CD4-positive, alpha-beta T cell treated with Interleukin-6 at 100 ng/mL for 8 hours (primary cell): ENCODE results near the gene HFE.
A peak's percentile ranks its signal among the peaks of the same experiment; 100 is the strongest.
"Not testable (repeated sequence)": the region's sequence is repeated elsewhere in the genome, so short reads cannot be mapped to it uniquely, and the experiment has no call there.

Source experiments
- DNase-seq: peaks from one replicate; pipeline ENCODE4 v3.0.0-alpha.2; 2020; ENCODE audit warnings: mixed read lengths, low spot score

The HFE gene

GRCh38 chr6:26107935-26108334 is 20.7 kb downstream of the HFE start:
- no peak for DNase-seq

- no peak for DNase-seq
Measured at GRCh38 chr6:26109772-26110171, 22.5 kb downstream of the HFE start.

DNA sequence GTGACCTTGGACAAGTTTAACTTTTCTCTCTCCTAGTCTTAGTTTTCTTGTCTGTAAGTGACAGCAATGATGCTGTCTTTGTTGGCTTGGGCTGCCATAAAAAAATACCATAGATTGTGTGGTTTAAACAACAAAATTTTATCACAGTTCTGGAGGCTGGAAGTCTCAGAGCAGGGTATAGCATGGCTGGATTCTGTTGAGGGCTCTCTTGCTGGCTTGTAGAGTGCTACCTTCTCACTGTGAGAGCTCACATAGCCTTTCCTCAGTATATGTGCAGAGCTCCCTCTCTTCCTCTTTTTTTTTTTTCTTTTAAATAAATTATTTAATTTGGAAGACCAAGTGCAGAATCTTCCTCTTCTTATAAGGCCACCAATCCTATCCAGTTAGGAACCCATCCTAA is 26.3 kb downstream of the HFE start:
- no peak for DNase-seq

DNA sequence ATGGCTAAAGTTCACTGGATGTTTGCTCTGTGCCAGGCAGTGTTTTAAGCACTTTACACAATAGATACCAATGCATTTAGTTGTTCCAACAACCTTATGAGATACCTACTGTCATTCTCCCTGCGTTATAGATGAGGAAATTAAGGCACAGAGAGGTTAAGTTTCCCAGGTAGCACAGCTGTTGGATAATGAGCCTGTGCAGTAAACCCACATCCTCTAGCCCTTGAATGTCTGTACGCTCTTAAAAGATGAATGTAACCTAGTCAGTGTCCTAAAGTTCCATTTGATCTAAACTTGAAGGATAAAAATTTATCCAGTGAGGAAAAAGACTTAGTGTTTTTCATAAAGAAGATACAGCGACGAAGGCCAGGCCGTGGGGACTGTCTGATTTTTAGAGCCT is 28.0 kb downstream of the HFE start:
- no peak for DNase-seq

DNA sequence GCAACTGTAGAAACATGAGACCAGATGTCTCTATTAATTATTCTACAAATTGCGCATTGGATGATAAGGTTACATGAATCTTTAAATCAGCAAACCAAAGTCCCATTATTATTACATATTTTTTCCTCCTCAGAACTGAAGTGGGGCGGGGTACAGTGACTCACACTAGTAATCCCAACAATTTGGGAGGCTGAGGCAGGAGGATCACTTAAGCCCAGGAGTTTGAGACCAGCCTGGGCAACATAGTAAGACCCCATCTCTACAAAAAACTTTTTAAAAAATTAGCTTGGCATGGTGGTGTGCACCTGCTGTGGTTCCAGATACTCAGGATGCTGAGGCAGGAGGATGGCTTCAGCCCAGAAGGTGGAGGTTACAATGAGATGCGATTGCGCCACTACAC is 29.0 kb downstream of the HFE start:
- DNase-seq: no peak

DNA sequence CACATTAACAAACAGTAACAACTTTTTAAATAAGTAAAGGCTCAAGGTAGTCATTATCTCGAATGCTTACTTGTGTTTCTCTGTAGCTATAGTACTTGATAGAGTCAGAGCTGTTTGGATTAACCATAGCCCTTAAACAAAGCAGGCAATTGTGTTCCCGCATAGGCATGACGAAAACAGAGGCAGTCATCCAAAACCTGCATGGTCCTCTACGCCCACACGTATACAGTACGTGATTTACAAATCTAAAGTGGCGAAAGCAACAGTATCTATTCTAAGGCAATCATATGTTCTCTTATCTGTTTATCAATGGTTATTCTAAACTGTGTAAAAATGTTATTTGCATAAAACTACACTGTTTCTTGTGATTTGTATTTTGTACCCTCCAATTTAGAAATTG is 31.8 kb downstream of the HFE start:
- no peak for DNase-seq

GRCh38 chr6:26120115-26120514 is 32.9 kb downstream of the HFE start:
- not testable (repeated sequence) for DNase-seq

DNA sequence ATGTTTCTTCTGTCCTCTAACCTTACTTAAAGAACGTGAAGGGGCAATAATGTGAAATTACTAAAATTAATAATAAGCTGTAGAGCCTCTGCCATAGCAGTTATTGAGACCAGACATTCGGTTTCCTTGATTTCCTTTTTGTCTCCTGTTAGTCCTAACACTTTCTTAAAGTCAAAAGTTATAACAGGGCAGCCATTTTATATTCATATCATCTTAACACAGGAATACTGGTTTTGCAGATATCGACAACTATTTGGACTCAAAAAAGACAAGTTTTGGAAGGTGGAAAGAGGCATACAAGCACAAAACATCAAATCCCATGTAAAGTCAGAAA is 33.5 kb downstream of the HFE start:
- no peak for DNase-seq

- no peak for DNase-seq
Measured at GRCh38 chr6:26121141-26122004, 34.1 kb downstream of the HFE start.

GRCh38 chr6:26122005-26122388 is 34.8 kb downstream of the HFE start:
- no peak for DNase-seq

DNA sequence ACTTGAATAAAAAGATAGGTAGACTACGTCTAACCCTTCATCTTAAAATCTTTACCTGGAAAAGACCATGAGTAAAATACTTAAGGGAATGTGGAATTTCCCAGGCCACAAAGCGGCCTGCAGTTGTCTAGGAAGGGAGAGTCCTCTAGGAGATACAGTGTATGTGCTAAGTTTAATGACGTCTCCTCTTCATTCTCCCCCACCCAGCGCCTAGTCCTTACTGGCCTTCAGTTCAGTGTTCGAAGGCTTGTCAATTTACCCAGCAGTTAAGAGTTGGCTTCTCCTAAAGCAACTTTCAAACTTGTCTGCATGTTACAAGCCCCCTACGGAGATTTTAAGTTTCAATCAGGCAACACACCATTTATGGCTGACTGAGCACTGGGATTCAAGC is 35.2 kb downstream of the HFE start:
- no peak for DNase-seq

- DNase-seq: peak; percentile 98
Measured at GRCh38 chr6:26122793-26123674, 35.8 kb downstream of the HFE start.

GRCh38 chr6:26123675-26123946 is 36.4 kb downstream of the HFE start:
- no peak for DNase-seq

- DNase-seq: peak; percentile 95
Measured at GRCh38 chr6:26123947-26124780, 36.9 kb downstream of the HFE start.

GRCh38 chr6:26124781-26125685 is 37.8 kb downstream of the HFE start:
- peak; percentile 16 for DNase-seq

GRCh38 chr6:26126394-26127235 is 39.4 kb downstream of the HFE start:
- no peak for DNase-seq

- no peak for DNase-seq
Measured at GRCh38 chr6:26128013-26128771, 41.0 kb downstream of the HFE start.

GRCh38 chr6:26129656-26130055 is 42.4 kb downstream of the HFE start:
- no peak for DNase-seq

- no peak for DNase-seq
Measured at GRCh38 chr6:26130581-26131249, 43.5 kb downstream of the HFE start.
